DMS 273 (cell line): Measurements from ENCODE around the gene ARHGEF11.

Source experiments
- DNase-seq: peaks from one replicate; lab custom pipeline; 2025; ENCODE audit not compliant: unreplicated experiment; lab: John Stamatoyannopoulos, UW

The ARHGEF11 gene

GRCh38 chr1:156912861-156913808 lies 132.4 kb downstream of the ARHGEF11 start:
- peak; percentile 49 for DNase-seq

- DNase-seq: no peak
Measured at GRCh38 chr1:156912310-156912709, 133.2 kb downstream of the ARHGEF11 start.

GRCh38 chr1:156911577-156912298 lies 133.8 kb downstream of the ARHGEF11 start:
- no peak for DNase-seq

- DNase-seq: peak; percentile 65
Measured at GRCh38 chr1:156910309-156910782, 135.2 kb downstream of the ARHGEF11 start.

- DNase-seq: no peak
Measured at GRCh38 chr1:156909671-156910070, 135.9 kb downstream of the ARHGEF11 start.

GRCh38 chr1:156908955-156909354 lies 136.6 kb downstream of the ARHGEF11 start:
- no peak for DNase-seq

- DNase-seq: no peak
Measured at GRCh38 chr1:156908541-156908940, 137.0 kb downstream of the ARHGEF11 start.

GRCh38 chr1:156906206-156906906 lies 139.2 kb downstream of the ARHGEF11 start:
- no peak for DNase-seq

GRCh38 chr1:156905651-156906050 lies 139.9 kb downstream of the ARHGEF11 start:
- DNase-seq: no peak

- no peak for DNase-seq
Measured at GRCh38 chr1:156905176-156905575, 140.4 kb downstream of the ARHGEF11 start.

GRCh38 chr1:156904187-156904959 lies 141.2 kb downstream of the ARHGEF11 start:
- DNase-seq: no peak

- DNase-seq: no peak
Measured at GRCh38 chr1:156903328-156904091, 142.0 kb downstream of the ARHGEF11 start.

- no peak for DNase-seq
Measured at GRCh38 chr1:156901966-156902915, 143.3 kb downstream of the ARHGEF11 start.

GRCh38 chr1:156901590-156901900 lies 144.0 kb downstream of the ARHGEF11 start:
- no peak for DNase-seq

GRCh38 chr1:156900896-156901589 lies 144.5 kb downstream of the ARHGEF11 start:
- DNase-seq: no peak

- peak; percentile 69 for DNase-seq
Measured at GRCh38 chr1:156899956-156900718, 145.4 kb downstream of the ARHGEF11 start.

- DNase-seq: no peak
Measured at GRCh38 chr1:156898971-156899664, 146.4 kb downstream of the ARHGEF11 start.
